Vagina (tissue), 2 donors: Measurements from ENCODE around the gene NXPH4. TPM values are rescaled to one million over a fixed set of nuclear protein-coding genes. Genes with fewer than 3 reads are reported as not detected.

Experiments used
- DNase-seq, 2 donors: peaks; one replicate each; pipeline ENCODE4 v3.0.0-alpha.2; 2017; ENCODE audit errors: extremely low spot score in 2 of 2
- H3K27ac ChIP-seq: fragments of 200-600 bp; sonication (generic); one replicate; pipeline ENCODE4 v1.5.1; 2019
- H3K27me3 ChIP-seq: fragments of 200-600 bp; sonication (generic); one replicate; pipeline ENCODE4 v1.5.1; 2019
- H3K36me3 ChIP-seq, 2 donors: fragments of 200-600 bp; sonication (generic); one replicate each; pipeline ENCODE4 v1.5.1; 2017 to 2019
- H3K4me1 ChIP-seq: fragments of 200-600 bp; sonication (generic); one replicate; pipeline ENCODE4 v1.5.1; 2019
- H3K4me3 ChIP-seq, 2 donors: fragments of 200-600 bp; sonication (generic); 1 replicate in 1 of 2; 2 replicates in 1 of 2; pipeline ENCODE4 v1.5.1; 2016 to 2019
- H3K9me3 ChIP-seq: fragments of 200-600 bp; sonication (generic); one replicate; pipeline ENCODE4 v1.5.1; 2019
- POLR2A ChIP-seq, 2 donors: fragments of 450-650 bp; IDR thresholded peaks; one replicate each; pipeline ENCODE4 v1.6.1; 2017; ENCODE audit warnings: antibody characterized with exemption in 2 of 2, mild to moderate bottlenecking in 2 of 2, moderate library complexity in 2 of 2
- POLR2AphosphoS5 ChIP-seq, 2 donors: sonication (generic); formaldehyde crosslinking; IDR thresholded peaks; one replicate each; pipeline ENCODE4 v1.9.0; 2017; ENCODE audit warnings: antibody characterized with exemption in 2 of 2, mild to moderate bottlenecking in 2 of 2, low read depth in 1 of 2; ENCODE audit not compliant: insufficient read depth in 1 of 2
- intact Hi-C: fragments of 100-400 bp; cut with DNase I; formaldehyde crosslinking; loops from one replicate; pipeline ENCODE4 v1.15.1; 2023
- total RNA-seq: library from RNA; depleted of rRNA; stranded (reverse); fragments of >200 nt; gene quantifications from one replicate; pipeline ENCODE4 v1.2.3, GENCODE V29; 2016
- TF ChIP-seq, protein P1 (sequence below), 3 experiments: fragments of 450-650 bp in 2 of 3; fragments of 200-600 bp in 1 of 3; sonication (generic) in 1 of 3; IDR thresholded peaks; one replicate each; pipeline ENCODE4 v1.5.1; 2017 to 2019; ENCODE audit warnings: antibody characterized with exemption in 3 of 3, mild to moderate bottlenecking in 2 of 3, moderate library complexity in 2 of 3

Gene NXPH4
- total RNA-seq, 1 donor from 2014 or later: 3.2 TPM

DNA sequence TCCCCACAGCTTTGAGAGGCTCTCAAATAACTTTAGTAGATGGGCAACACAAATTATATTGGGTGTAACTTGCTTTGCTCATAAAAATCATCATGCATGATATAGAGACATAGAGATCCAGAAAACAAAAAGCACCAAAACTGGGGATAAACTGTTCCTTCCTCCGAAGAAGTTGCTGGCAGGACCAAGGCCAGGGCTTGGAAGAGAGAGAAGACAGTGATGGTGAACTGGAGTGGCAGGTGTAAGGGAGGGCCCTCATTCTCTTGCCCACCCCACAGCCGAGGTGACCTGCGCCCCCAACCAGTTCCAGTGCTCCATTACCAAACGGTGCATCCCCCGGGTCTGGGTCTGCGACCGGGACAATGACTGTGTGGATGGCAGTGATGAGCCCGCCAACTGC, 15.4 kb upstream of the NXPH4 start:
- H3K36me3 ChIP-seq: peaks cover 0 to 98% of the 10 kb centered on the region in 2 donors

DNA sequence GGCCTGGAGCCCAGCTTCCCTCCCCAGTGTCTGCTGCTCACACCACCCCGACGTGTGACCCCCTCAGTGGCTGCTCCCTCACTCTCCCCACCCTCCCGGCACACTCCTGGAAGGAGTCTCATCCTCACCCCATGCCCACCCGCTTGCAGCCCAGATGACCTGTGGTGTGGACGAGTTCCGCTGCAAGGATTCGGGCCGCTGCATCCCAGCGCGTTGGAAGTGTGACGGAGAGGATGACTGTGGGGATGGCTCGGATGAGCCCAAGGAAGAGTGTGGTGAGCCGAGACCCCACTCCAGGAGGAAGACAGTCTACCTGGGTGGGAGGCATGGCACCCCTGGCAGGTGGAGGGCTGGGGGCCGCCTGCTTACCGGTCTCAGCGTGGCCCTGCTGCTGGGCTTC, 15.0 kb upstream of the NXPH4 start:
- Histone ChIP-seq H3K4me1 (no peaks in the 10 kb centered on the region), H3K27ac (no peak overlapping the region), H3K4me3 (no peak overlapping the region), H3K36me3 (peaks cover under 1 to 98% of the 10 kb centered on the region in 2 donors), H3K27me3 (no peaks in the 10 kb centered on the region), H3K9me3 (no peaks in the 10 kb centered on the region)
- TF ChIP-seq, protein P1, sequence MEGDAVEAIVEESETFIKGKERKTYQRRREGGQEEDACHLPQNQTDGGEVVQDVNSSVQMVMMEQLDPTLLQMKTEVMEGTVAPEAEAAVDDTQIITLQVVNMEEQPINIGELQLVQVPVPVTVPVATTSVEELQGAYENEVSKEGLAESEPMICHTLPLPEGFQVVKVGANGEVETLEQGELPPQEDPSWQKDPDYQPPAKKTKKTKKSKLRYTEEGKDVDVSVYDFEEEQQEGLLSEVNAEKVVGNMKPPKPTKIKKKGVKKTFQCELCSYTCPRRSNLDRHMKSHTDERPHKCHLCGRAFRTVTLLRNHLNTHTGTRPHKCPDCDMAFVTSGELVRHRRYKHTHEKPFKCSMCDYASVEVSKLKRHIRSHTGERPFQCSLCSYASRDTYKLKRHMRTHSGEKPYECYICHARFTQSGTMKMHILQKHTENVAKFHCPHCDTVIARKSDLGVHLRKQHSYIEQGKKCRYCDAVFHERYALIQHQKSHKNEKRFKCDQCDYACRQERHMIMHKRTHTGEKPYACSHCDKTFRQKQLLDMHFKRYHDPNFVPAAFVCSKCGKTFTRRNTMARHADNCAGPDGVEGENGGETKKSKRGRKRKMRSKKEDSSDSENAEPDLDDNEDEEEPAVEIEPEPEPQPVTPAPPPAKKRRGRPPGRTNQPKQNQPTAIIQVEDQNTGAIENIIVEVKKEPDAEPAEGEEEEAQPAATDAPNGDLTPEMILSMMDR (IDR thresholded peaks at IDR 0.05): no peak
- no peak for TF ChIP-seq POLR2AphosphoS5 (IDR thresholded peaks at IDR 0.05; ENCODE audit: insufficient read depth in 1 of 2, low read depth in 1 of 2)
- TF ChIP-seq POLR2A (IDR thresholded peaks at IDR 0.05): no peak
- no peak for DNase-seq
- intact Hi-C loops: no loop called here

More for the DNA sequence above, 15.4 kb upstream of the NXPH4 start:
- TF ChIP-seq, protein P1 (IDR thresholded peaks at IDR 0.05): no peak
- no peak for TF ChIP-seq POLR2A (IDR thresholded peaks at IDR 0.05)
- TF ChIP-seq POLR2AphosphoS5 (IDR thresholded peaks at IDR 0.05; ENCODE audit: insufficient read depth in 1 of 2, low read depth in 1 of 2): no peak
- no peak overlapping the region for H3K4me3 ChIP-seq
- intact Hi-C loops: no loop called here
- no peaks in the 10 kb centered on the region for H3K9me3 ChIP-seq
- DNase-seq: no peak
- no peaks in the 10 kb centered on the region for H3K4me1 ChIP-seq
- H3K27ac ChIP-seq: no peak overlapping the region
- no peaks in the 10 kb centered on the region for H3K27me3 ChIP-seq

DNA sequence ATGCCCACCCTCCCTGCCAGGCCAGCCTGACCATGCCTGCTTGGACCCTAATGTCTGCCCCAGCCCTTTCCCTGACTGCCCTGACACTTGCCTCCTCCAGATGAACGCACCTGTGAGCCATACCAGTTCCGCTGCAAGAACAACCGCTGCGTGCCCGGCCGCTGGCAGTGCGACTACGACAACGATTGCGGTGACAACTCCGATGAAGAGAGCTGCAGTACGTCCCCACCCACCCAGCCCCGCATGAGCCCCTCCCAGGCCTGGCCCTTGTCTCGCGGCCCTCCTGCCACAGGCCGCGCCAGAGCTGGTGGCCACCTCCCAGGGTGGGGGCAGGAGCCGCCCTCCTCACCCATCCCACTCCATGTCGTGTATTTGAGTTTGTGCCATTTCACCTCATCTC, 14.3 kb upstream of the NXPH4 start:
- Histone ChIP-seq H3K9me3 (no peaks in the 10 kb centered on the region), H3K27me3 (no peaks in the 10 kb centered on the region), H3K36me3 (peaks cover 4 to 96% of the 10 kb centered on the region in 2 donors), H3K27ac (no peak overlapping the region), H3K4me1 (no peaks in the 10 kb centered on the region), H3K4me3 (no peak overlapping the region)
- no peak for DNase-seq
- intact Hi-C loops: no loop called here
- no peak for TF ChIP-seq POLR2AphosphoS5 (IDR thresholded peaks at IDR 0.05; ENCODE audit: insufficient read depth in 1 of 2, low read depth in 1 of 2)
- TF ChIP-seq POLR2A (IDR thresholded peaks at IDR 0.05): no peak
- TF ChIP-seq, protein P1 (IDR thresholded peaks at IDR 0.05): no peak

DNA sequence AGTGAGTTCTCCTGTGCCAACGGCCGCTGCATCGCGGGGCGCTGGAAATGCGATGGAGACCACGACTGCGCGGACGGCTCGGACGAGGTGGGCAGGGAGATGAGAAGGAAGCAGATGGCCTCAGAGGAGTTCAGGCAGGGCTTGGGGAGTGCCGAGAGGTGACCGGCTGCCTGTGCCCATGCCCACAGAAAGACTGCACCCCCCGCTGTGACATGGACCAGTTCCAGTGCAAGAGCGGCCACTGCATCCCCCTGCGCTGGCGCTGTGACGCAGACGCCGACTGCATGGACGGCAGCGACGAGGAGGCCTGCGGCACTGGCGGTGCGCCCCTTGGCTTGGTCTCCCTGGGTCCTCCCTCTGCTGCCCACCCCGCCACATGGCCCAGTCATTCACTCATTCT, 13.4 kb upstream of the NXPH4 start:
- Histone ChIP-seq H3K4me1 (no peaks in the 10 kb centered on the region), H3K36me3 (peaks cover 4 to 96% of the 10 kb centered on the region in 2 donors), H3K4me3 (no peak overlapping the region), H3K27ac (no peak overlapping the region), H3K9me3 (no peaks in the 10 kb centered on the region), H3K27me3 (no peaks in the 10 kb centered on the region)
- intact Hi-C loops: no loop called here
- TF ChIP-seq POLR2AphosphoS5 (IDR thresholded peaks at IDR 0.05; ENCODE audit: insufficient read depth in 1 of 2, low read depth in 1 of 2) (no peak), POLR2A (IDR thresholded peaks at IDR 0.05) (no peak)
- TF ChIP-seq, protein P1 (IDR thresholded peaks at IDR 0.05): no peak
- no peak for DNase-seq

DNA sequence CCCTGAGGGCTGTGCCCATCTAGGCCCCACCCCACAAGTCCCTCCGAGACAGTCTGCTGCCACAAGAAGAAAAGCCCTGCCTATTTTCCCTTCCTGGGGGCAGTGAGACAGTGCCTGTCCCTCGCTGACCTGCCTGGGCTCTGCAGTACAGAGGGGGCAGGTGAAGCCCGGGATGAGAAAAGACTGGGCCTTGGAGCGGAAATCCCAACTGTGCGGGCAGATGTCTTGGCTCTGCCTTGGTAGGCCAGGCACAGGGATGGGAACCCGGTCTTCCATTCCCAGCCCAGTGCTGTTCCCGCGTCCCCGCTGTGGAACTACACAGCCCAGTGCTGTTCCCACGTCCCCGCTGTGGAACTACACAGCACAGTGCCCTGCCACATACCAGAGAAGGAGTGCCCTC, 12.8 kb upstream of the NXPH4 start:
- TF ChIP-seq POLR2A (IDR thresholded peaks at IDR 0.05) (no peak), POLR2AphosphoS5 (IDR thresholded peaks at IDR 0.05; ENCODE audit: insufficient read depth in 1 of 2, low read depth in 1 of 2) (no peak)
- TF ChIP-seq, protein P1 (IDR thresholded peaks at IDR 0.05): no peak
- no peak for DNase-seq
- Histone ChIP-seq H3K36me3 (peaks cover 4 to 94% of the 10 kb centered on the region in 2 donors), H3K27me3 (no peaks in the 10 kb centered on the region), H3K4me1 (no peaks in the 10 kb centered on the region), H3K4me3 (no peak overlapping the region), H3K27ac (no peak overlapping the region), H3K9me3 (no peaks in the 10 kb centered on the region)
- intact Hi-C loops: no loop called here
